ENCODE measurements around the gene GALNT14. TPM values are rescaled to one million over a fixed set of nuclear protein-coding genes. Genes with fewer than 3 reads are reported as not detected.

GALNT14 gene
- polyA plus RNA-seq, 1 experiment = 3.5 TPM

DNA sequence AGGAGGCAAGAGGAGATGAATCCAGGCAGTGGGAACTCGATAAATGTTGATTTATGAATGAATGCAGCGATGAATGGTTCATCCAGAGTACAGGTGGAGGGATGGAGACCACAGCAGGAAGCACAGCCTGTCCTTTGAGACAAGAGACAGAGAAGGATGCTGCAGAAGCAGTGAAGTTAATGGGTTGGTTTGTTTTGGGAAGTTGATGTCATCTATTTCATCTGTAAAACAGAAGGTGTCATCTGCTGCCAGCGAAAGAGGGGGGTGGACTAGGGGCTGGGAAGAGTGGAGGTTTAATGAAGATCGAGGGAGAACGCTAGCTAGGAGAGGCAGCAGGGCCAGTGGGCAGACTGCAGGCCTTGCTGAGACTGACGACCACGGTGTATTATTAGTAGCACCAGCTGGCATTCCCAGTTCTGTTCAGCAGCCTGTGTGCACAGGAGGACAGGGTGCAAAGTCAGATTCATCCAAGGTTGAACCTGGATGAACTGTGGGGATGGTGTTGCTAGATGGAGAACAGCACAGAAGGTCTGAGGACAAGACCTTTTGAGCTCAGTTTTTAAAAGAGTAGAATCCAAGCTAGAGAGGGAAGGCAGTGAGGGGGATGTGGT is 210.7 kb downstream of the GALNT14 start:
- no peaks in the 10 kb centered on the region for H3K27me3 ChIP-seq (ENCODE audit: control insufficient read depth, insufficient read depth, low read length)
- ChIA-PET POLR2A (no interaction called here), CTCF (no interaction called here)
- DNase-seq (ENCODE audit: low read depth) = no peak
- TF ChIP-seq, protein P1, sequence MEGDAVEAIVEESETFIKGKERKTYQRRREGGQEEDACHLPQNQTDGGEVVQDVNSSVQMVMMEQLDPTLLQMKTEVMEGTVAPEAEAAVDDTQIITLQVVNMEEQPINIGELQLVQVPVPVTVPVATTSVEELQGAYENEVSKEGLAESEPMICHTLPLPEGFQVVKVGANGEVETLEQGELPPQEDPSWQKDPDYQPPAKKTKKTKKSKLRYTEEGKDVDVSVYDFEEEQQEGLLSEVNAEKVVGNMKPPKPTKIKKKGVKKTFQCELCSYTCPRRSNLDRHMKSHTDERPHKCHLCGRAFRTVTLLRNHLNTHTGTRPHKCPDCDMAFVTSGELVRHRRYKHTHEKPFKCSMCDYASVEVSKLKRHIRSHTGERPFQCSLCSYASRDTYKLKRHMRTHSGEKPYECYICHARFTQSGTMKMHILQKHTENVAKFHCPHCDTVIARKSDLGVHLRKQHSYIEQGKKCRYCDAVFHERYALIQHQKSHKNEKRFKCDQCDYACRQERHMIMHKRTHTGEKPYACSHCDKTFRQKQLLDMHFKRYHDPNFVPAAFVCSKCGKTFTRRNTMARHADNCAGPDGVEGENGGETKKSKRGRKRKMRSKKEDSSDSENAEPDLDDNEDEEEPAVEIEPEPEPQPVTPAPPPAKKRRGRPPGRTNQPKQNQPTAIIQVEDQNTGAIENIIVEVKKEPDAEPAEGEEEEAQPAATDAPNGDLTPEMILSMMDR (IDR thresholded peaks at IDR 0.05; ENCODE audit: insufficient read depth, low read depth, low read length) = no peak
- H3K36me3 ChIP-seq (ENCODE audit: control insufficient read depth, insufficient read depth, low read length) = no peaks in the 10 kb centered on the region
- H3K4me3 ChIP-seq (ENCODE audit: low read depth, low read length) = no peak overlapping the region

DNA sequence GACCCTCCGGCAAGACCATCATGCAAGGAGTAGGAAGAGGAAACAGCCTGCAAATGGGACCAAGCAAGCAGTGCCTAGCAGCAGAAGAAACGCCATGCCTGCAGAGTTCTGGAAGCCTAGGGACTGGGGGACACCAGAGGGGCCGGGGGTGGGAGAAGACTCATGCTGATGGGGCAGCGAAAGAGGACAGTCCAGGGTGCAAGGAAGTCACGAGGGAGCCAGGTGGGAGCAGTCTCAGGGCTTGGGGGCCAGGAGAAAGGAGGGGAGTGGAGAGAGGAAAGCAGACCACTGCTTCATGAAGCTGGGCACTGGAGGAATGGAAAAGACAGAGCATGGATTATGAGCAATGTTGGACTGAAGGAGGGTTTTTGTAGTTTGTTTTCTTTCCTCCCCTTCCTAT is 211.6 kb downstream of the GALNT14 start:
- POLR2A ChIA-PET = no interaction called here
- no peaks in the 10 kb centered on the region for H3K36me3 ChIP-seq (ENCODE audit: control insufficient read depth, insufficient read depth, low read length)
- TF ChIP-seq, protein P1 (IDR thresholded peaks at IDR 0.05; ENCODE audit: insufficient read depth, low read depth, low read length) = no peak
- no peak overlapping the region for H3K4me3 ChIP-seq (ENCODE audit: low read depth, low read length)
- CTCF ChIA-PET = no interaction called here
- DNase-seq (ENCODE audit: low read depth) = no peak
- H3K27me3 ChIP-seq (ENCODE audit: control insufficient read depth, insufficient read depth, low read length) = no peaks in the 10 kb centered on the region

GRCh38 chr2:30923623-30924022 is 214.6 kb downstream of the GALNT14 start:
- POLR2A ChIA-PET = no interaction called here
- TF ChIP-seq, protein P1 (IDR thresholded peaks at IDR 0.05; ENCODE audit: insufficient read depth, low read depth, low read length) = no peak
- Histone ChIP-seq H3K4me3 (ENCODE audit: low read depth, low read length) (no peak overlapping the region), H3K27me3 (ENCODE audit: control insufficient read depth, insufficient read depth, low read length) (no peaks in the 10 kb centered on the region), H3K36me3 (ENCODE audit: control insufficient read depth, insufficient read depth, low read length) (no peaks in the 10 kb centered on the region)
- no peak for DNase-seq (ENCODE audit: low read depth)
- CTCF ChIA-PET = no interaction called here

DNA sequence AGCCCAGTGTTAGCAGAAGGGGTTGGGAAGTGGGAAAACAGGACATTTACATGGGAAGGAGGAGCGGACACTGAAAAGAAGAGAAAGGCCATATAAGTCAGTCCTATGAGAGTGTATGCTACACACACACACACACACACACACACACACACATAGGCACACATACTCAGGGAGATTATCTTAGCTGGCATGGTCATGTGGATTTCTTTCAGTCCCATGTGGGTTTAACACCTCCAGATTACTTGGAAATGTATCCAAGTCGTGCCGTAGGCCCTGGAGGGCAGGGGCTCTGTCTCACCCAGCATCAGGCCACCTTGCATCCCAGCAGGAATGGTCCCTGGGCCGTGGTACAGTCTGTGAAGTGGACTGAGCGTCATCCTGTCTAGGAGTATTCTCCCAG is 217.7 kb downstream of the GALNT14 start:
- no peak overlapping the region for H3K4me3 ChIP-seq (ENCODE audit: low read depth, low read length)
- TF ChIP-seq, protein P1 (IDR thresholded peaks at IDR 0.05; ENCODE audit: insufficient read depth, low read depth, low read length) = no peak
- no peaks in the 10 kb centered on the region for H3K27me3 ChIP-seq (ENCODE audit: control insufficient read depth, insufficient read depth, low read length)
- no peaks in the 10 kb centered on the region for H3K36me3 ChIP-seq (ENCODE audit: control insufficient read depth, insufficient read depth, low read length)
- DNase-seq (ENCODE audit: low read depth) = no peak
- ChIA-PET POLR2A (no interaction called here), CTCF (no interaction called here)

GRCh38 chr2:30915486-30915885 is 222.8 kb downstream of the GALNT14 start:
- Histone ChIP-seq H3K4me3 (ENCODE audit: low read depth, low read length) (no peak overlapping the region), H3K36me3 (ENCODE audit: control insufficient read depth, insufficient read depth, low read length) (no peaks in the 10 kb centered on the region), H3K27me3 (ENCODE audit: control insufficient read depth, insufficient read depth, low read length) (no peaks in the 10 kb centered on the region)
- DNase-seq (ENCODE audit: low read depth) = no peak
- TF ChIP-seq, protein P1 (IDR thresholded peaks at IDR 0.05; ENCODE audit: insufficient read depth, low read depth, low read length) = peak; percentile 30; the same call in 1 of the 2 replicates
- POLR2A ChIA-PET = no interaction called here
- CTCF ChIA-PET = interaction anchor here (1.4 kb wide), 1 partner anchor 10 kb away, joined by 3 read pairs; no protein-coding TSS in a partner anchor
